K562 (cell line): ENCODE measurements around the gene TMED10. TPM values are rescaled to one million over a fixed set of nuclear protein-coding genes. Genes with fewer than 3 reads are reported as not detected.

ENCODE experiments used
- ATAC-seq: fragments of 200-7000 bp; cut with Tn5 transposase; 3 replicates; pipeline ENCODE4 v1.9.1; 2020; ENCODE audit warnings: moderate library complexity
- BruUV-seq: library from RNA; stranded (reverse); fragments of 400-500 nt; replicated peaks from 2 replicates; lab custom pipeline; 2021; lab: Mats Ljungman, UMichigan
- CTCF ChIA-PET: fragments of 300-600 bp; formaldehyde crosslinking; extraction: SDS; loops from one replicate; lab custom pipeline; 2021; ENCODE audit warnings: low intra/inter-chr PET ratio; lab: Yijun Ruan, JAX
- POLR2A ChIA-PET: fragments of 300-600, 350-650 bp; sonication (Branson Sonifier 250); formaldehyde crosslinking; extraction: SDS; loops from one replicate; lab custom pipeline; 2021; ENCODE audit warnings: antibody characterized with exemption, inconsistent platforms; lab: Yijun Ruan, JAX
- DNase-seq, 4 experiments: peaks; one replicate each; pipeline versions ENCODE4 v3.0.0 to v3.0.0-alpha.2; 2011 to 2018; ENCODE audit warnings: low spot score in 3 of 4, mixed read lengths in 3 of 4; ENCODE audit errors: extremely low read depth in 1 of 4
- FAIRE-seq: peaks from 2 replicates; lab custom pipeline; 2011; peaks lifted over from hg19 to GRCh38; lab: Jason Lieb, UNC
- H2AFZ ChIP-seq: 2 replicates; pipeline ENCODE4 v1.6.0; 2011; ENCODE audit warnings: low read depth, low read length, control low read depth, inconsistent platforms
- H3K27ac ChIP-seq: fragments of 200-600 bp; 3 replicates; pipeline ENCODE4 v1.8.0; 2011; ENCODE audit warnings: low read depth, mild to moderate bottlenecking, control low read depth, inconsistent platforms, low read length, moderate library complexity, mixed read lengths; ENCODE audit errors: extremely low read depth
- H3K27me3 ChIP-seq, 2 experiments: fragments of 300-600 bp in 1 of 2; 2 replicates in 1 of 2; 3 replicates in 1 of 2; pipeline versions ENCODE4 v1.6.0 to v1.8.0; 2011; ENCODE audit warnings: inconsistent platforms in 2 of 2, low read length in 2 of 2, mild to moderate bottlenecking in 1 of 2, mixed read lengths in 1 of 2, moderate library complexity in 1 of 2; ENCODE audit not compliant: control insufficient read depth in 2 of 2, insufficient read depth in 2 of 2
- H3K36me3 ChIP-seq: fragments of 300-600 bp; 3 replicates; pipeline ENCODE4 v1.8.0; 2011; ENCODE audit warnings: mild to moderate bottlenecking, low read length, inconsistent platforms; ENCODE audit not compliant: control insufficient read depth, insufficient read depth
- H3K4me1 ChIP-seq, 2 experiments: fragments of 200-600 bp in 1 of 2; replicated peaks in 1 of 2; 2 replicates in 1 of 2; 3 replicates in 1 of 2; pipeline versions ENCODE4 v1.5.1 to v1.8.0; 2011; ENCODE audit warnings: inconsistent platforms in 2 of 2, low read length in 2 of 2, mild to moderate bottlenecking in 1 of 2, mixed read lengths in 1 of 2, moderate library complexity in 1 of 2; ENCODE audit not compliant: control insufficient read depth in 2 of 2, insufficient read depth in 2 of 2
- H3K4me2 ChIP-seq: 2 replicates; pipeline ENCODE4 v1.6.1; 2011; ENCODE audit warnings: low read length, control low read depth, inconsistent platforms, mixed read lengths; ENCODE audit not compliant: insufficient read depth
- H3K4me3 ChIP-seq: fragments of 200-600 bp; sonication (generic), shearing (Covaris generic); 2 replicates; pipeline ENCODE4 v1.5.1; 2016; ENCODE audit warnings: control low read depth, inconsistent platforms
- H3K79me2 ChIP-seq: fragments of 200-600 bp; 3 replicates; pipeline ENCODE4 v1.8.0; 2011; ENCODE audit warnings: low read length, inconsistent platforms; ENCODE audit not compliant: control insufficient read depth, insufficient read depth
- H3K9ac ChIP-seq, 2 experiments: 2 replicates each; pipeline versions ENCODE4 v1.6.0 to v1.6.1; 2011; ENCODE audit warnings: low read depth in 2 of 2, low read length in 2 of 2, control low read depth in 1 of 2, inconsistent platforms in 1 of 2, mild to moderate bottlenecking in 1 of 2, mixed read lengths in 1 of 2; ENCODE audit not compliant: insufficient read depth in 1 of 2
- H3K9me1 ChIP-seq: one replicate; pipeline ENCODE4 v1.6.0; 2011; ENCODE audit warnings: inconsistent platforms, mild to moderate bottlenecking, low read length, moderate library complexity; ENCODE audit not compliant: control insufficient read depth, insufficient read depth
- H3K9me3 ChIP-seq: replicated peaks from 2 replicates; pipeline ENCODE4 v1.5.1; 2011; ENCODE audit warnings: low read depth, low read length, inconsistent platforms; ENCODE audit not compliant: control insufficient read depth, insufficient read depth
- H4K20me1 ChIP-seq: replicated peaks from 2 replicates; pipeline ENCODE4 v1.6.1; 2011; ENCODE audit warnings: low read length, inconsistent platforms, mixed read lengths; ENCODE audit not compliant: control insufficient read depth, insufficient read depth
- BHLHE40 ChIP-seq: IDR thresholded peaks from 2 replicates; pipeline ENCODE4 v1.6.1; 2011; ENCODE audit warnings: low read length, improper control_type of control experiment
- BRF1 ChIP-seq: IDR thresholded peaks from 3 replicates; pipeline ENCODE4 v1.6.1; 2011; ENCODE audit warnings: borderline replicate concordance, mild to moderate bottlenecking; ENCODE audit not compliant: insufficient read length; ENCODE audit errors: extremely low read depth
- CEBPZ ChIP-seq: fragments of 150-350 bp; IDR thresholded peaks from 2 replicates; pipeline ENCODE4 v1.6.1; 2014; ENCODE audit warnings: low read depth, mild to moderate bottlenecking, low read length, borderline replicate concordance
- DIDO1 ChIP-seq: fragments of 450-650 bp; IDR thresholded peaks from 2 replicates; pipeline ENCODE4 v1.6.1; 2016; ENCODE audit warnings: low read depth, missing biosample characterization, missing genetic modification characterization
- E2F5 ChIP-seq: sonication (generic); formaldehyde crosslinking; IDR thresholded peaks from 2 replicates; pipeline ENCODE4 v1.8.0; 2022; ENCODE audit warnings: mild to moderate bottlenecking, missing genetic modification reagents
- HEY1 ChIP-seq: fragments of 250-450 bp; sonication (Bioruptor Pico); IDR thresholded peaks from 2 replicates; pipeline ENCODE4 v1.5.0; 2020; ENCODE audit warnings: mild to moderate bottlenecking, moderate library complexity, borderline replicate concordance
- NFE2 ChIP-seq: IDR thresholded peaks from 2 replicates; pipeline ENCODE4 v1.6.1; 2014; ENCODE audit warnings: antibody characterized with exemption, low read depth
- UBTF ChIP-seq, 2 experiments: IDR thresholded peaks; 2 replicates each; pipeline ENCODE4 v1.6.1; 2012; ENCODE audit warnings: improper control_type of control experiment in 2 of 2, low read depth in 2 of 2, low read length in 2 of 2, borderline replicate concordance in 1 of 2
- ZNF280A ChIP-seq: fragments of 450-650 bp; IDR thresholded peaks from 2 replicates; pipeline ENCODE4 v1.6.1; 2018; ENCODE audit warnings: mild to moderate bottlenecking, low read depth; ENCODE audit not compliant: partially characterized antibody
- ZNF696 ChIP-seq: fragments of 250-450 bp; sonication (Bioruptor Pico); conservative IDR thresholded peaks from 2 replicates; pipeline ENCODE4 v1.4.0; 2020; ENCODE audit warnings: mild to moderate bottlenecking, moderate library complexity
- WGBS: fragments of 100-300 bp; shearing (Covaris generic); methylation state at CpG from one replicate; pipeline ENCODE4 v1.1.6; 2016; ENCODE audit warnings: low coverage, mixed read lengths; ENCODE audit not compliant: insufficient coverage; ENCODE audit errors: missing lambda C conversion rate; 5-methylcytosine and 5-hydroxymethylcytosine counted together
- in situ Hi-C: fragments of 300-500 bp; cut with MboI; formaldehyde crosslinking; loops from 4 replicates; pipeline ENCODE4 v1.15.0; 2018; ENCODE audit warnings: inconsistent platforms, mixed read lengths
- intact Hi-C: fragments of 100-400 bp; cut with micrococcal nuclease; formaldehyde crosslinking; loops from 2 replicates; pipeline ENCODE4 v1.14.2; 2022
- polyA plus RNA-seq, 8 experiments: library from polyadenylated mRNA; depleted of rRNA in 4 of 8; stranded (reverse) in 5 of 8; unstranded in 3 of 8; fragments of >200 nt; fragmentation: Nextera tagmentation in 2 of 8; fragmentation: Illumina TruSeq in 1 of 8; extraction: Ambion mirVana in 2 of 8; extraction: Trizol in 1 of 8; gene quantifications; 2 replicates each; pipeline versions ENCODE4 v1.2.1 to v1.2.3, GENCODE V29; 2011 to 2014; ENCODE audit warnings: inconsistent platforms in 1 of 8, missing spikeins in 1 of 8
- total RNA-seq, 7 experiments: library from RNA; depleted of rRNA in 6 of 7; stranded (reverse); fragments of >200 nt in 6 of 7; fragmentation: Illumina TruSeq in 2 of 7; extraction: Trizol in 2 of 7; gene quantifications; 2 replicates each; pipeline versions ENCODE4 v1.2.1 to v1.2.3, GENCODE V29; 2011 to 2021; ENCODE audit warnings: low replicate concordance in 1 of 7
- TF ChIP-seq, protein P1 (sequence below): fragments of 250-450 bp; sonication (Bioruptor Pico); IDR thresholded peaks from 2 replicates; pipeline ENCODE4 v1.4.0; 2020; ENCODE audit warnings: mild to moderate bottlenecking, moderate library complexity

Gene TMED10
- total and polyA plus RNA-seq, 9 of the 15 experiments (the other 6 are each of a cell fraction or from before 2014, with no cell fraction given) = 62.2 to 233 (median 124) TPM

GRCh38 chr14:75153295-75153694 lies 23.1 kb downstream of the TMED10 start:
- Histone ChIP-seq H4K20me1 (no peaks in the 10 kb centered on the region; the same call in 1 of the 2 replicates), H2AFZ (no peak overlapping the region), H3K4me1 (no peaks in the 10 kb centered on the region; a peak in 2 of 5 replicates), H3K4me3 (no peak overlapping the region), H3K27ac (no peak overlapping the region), H3K4me2 (no peak overlapping the region), H3K27me3 (no peaks in the 10 kb centered on the region), H3K9ac (no peak overlapping the region), H3K79me2 (peaks cover 24% of the 10 kb centered on the region), H3K36me3 (peaks cover 25% of the 10 kb centered on the region; the same call in 2 of the 3 replicates), H3K9me1 (no peaks in the 10 kb centered on the region), H3K9me3 (no peaks in the 10 kb centered on the region)
- DNase-seq (no peak), ATAC-seq (no peak), FAIRE-seq (no peak)
- 75% methylated on average over 1 of the region's 1 CpG for WGBS
- POLR2A ChIA-PET = no interaction called here
- in situ Hi-C loops (no loop called here), intact Hi-C loops (no loop called here)
- BruUV-seq = no TSS peak
- CTCF ChIA-PET = no interaction called here
- TF ChIP-seq NFE2 = no peak
- no peak for TF ChIP-seq ZNF696
- TF ChIP-seq DIDO1 (tag) = no peak
- no peak for TF ChIP-seq BRF1
- no peak for TF ChIP-seq CEBPZ
- TF ChIP-seq ZNF280A = no peak
- no peak for TF ChIP-seq UBTF (IDR thresholded peaks at IDR 0.05; ENCODE audit: borderline replicate concordance in 1 of 2, low read depth in 2 of 2, low read length in 2 of 2)
- TF ChIP-seq BHLHE40 = no peak
- no peak for TF ChIP-seq E2F5 (CRISPR knock-in tag)
- TF ChIP-seq, protein P1, sequence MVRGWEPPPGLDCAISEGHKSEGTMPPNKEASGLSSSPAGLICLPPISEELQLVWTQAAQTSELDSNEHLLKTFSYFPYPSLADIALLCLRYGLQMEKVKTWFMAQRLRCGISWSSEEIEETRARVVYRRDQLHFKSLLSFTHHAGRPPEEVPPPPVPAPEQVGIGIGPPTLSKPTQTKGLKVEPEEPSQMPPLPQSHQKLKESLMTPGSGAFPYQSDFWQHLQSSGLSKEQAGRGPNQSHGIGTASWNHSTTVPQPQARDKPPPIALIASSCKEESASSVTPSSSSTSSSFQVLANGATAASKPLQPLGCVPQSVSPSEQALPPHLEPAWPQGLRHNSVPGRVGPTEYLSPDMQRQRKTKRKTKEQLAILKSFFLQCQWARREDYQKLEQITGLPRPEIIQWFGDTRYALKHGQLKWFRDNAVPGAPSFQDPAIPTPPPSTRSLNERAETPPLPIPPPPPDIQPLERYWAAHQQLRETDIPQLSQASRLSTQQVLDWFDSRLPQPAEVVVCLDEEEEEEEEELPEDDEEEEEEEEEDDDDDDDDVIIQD (CRISPR knock-in tag) = no peak
- no peak for TF ChIP-seq HEY1
